ENCODE results near the gene SLC8B1.

The SLC8B1 gene

DNA sequence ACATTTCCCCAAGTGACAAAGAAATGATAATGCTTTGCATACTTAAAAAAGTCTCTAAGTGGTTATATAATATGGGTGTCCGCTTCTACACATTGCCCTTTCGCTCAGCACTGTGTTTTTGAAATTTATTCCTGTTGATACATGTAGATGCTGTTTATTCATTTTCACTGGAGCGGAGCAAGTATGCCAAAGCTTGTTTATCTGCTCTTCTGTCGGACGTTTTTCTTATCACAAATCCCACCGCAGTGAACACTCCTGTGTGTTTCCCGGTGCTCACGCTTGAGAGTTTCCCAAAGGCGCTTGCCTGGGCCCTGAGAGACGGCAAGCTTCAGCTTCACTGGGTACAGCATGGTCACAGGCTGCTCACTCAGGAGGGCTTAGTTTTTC is 63.5 kb downstream of the SLC8B1 start:
- Histone ChIP-seq H3K36me3 (ENCODE audit: insufficient read depth, low read length) (no peaks in the 10 kb centered on the region), H3K4me3 (no peak overlapping the region), H3K27ac (no peak overlapping the region), H3K9me3 (ENCODE audit: low read depth, low read length) (no peaks in the 10 kb centered on the region), H3K9ac (ENCODE audit: insufficient read length) (no peak overlapping the region)
- no peak for DNase-seq (ENCODE audit: low read depth, low spot score)
- no peak for TF ChIP-seq FOXP2 (optimal IDR thresholded peaks at IDR 0.05; ENCODE audit: control extremely low read depth, extremely low read length, insufficient read depth)
- no peak for TF ChIP-seq POLR2AphosphoS5 (IDR thresholded peaks at IDR 0.05; ENCODE audit: borderline replicate concordance, low read depth, low read length)
- no peak for TF ChIP-seq EZH2 (IDR thresholded peaks at IDR 0.05)

DNA sequence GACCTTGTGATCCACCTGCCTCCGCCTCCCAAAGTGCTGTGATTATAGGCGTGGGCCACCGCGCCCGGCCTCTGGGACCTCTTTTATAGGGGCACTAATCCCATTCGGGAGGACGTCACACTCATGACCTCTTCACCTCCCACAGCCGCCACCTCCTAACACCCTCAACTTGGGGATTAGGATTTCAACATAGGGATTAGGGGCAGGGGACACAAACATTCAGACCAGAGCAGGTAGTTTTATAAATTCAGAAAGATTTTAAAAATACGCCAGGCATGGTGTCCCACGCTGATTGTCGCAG is 64.2 kb downstream of the SLC8B1 start:
- TF ChIP-seq FOXP2 (optimal IDR thresholded peaks at IDR 0.05; ENCODE audit: control extremely low read depth, extremely low read length, insufficient read depth), result no peak
- TF ChIP-seq POLR2AphosphoS5 (IDR thresholded peaks at IDR 0.05; ENCODE audit: borderline replicate concordance, low read depth, low read length), result no peak
- TF ChIP-seq EZH2 (IDR thresholded peaks at IDR 0.05), result no peak

DNA sequence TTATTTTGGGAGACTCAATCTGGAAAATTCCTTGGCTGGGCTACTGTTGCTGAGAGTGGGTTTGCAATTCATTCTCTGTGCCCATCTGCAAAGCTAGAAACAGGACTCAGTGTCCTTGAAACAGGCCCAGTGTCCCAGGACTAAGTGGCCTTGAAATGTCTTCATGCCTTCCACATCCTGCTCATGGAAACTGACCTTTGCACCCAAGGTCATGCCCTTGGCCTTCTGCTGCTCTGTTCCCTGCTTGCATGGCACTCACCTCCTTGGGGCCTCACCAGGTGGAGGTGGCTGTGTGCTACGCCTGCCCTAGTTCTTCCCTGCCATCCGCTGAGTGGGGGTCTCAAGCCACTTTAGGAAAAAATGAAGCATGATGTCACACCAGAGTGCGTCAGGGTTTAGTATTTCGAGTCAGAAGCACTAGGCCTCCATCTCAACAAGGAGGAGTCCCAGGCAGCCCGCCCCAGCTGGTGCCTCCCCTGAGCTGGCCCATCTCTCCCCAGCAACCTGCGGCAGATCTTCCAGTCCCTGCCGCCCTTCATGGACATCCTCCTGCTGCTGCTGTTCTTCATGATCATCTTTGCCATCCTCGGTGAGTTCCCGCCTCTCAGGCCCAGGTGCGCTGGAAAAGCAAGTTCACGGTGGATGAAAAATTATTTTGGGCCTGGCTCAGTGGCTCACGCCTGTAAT is 65.5 kb downstream of the SLC8B1 start:
- no peak for TF ChIP-seq FOXP2 (optimal IDR thresholded peaks at IDR 0.05; ENCODE audit: control extremely low read depth, extremely low read length, insufficient read depth)
- no peak for TF ChIP-seq EZH2 (IDR thresholded peaks at IDR 0.05)
- no peak for TF ChIP-seq POLR2AphosphoS5 (IDR thresholded peaks at IDR 0.05; ENCODE audit: borderline replicate concordance, low read depth, low read length)
- H3K36me3 ChIP-seq (ENCODE audit: insufficient read depth, low read length), result no peaks in the 10 kb centered on the region

More for the DNA sequence above, 64.2 kb downstream of the SLC8B1 start:
- no peak for DNase-seq (ENCODE audit: low read depth, low spot score)
- Histone ChIP-seq H3K4me3 (no peak overlapping the region), H3K36me3 (ENCODE audit: insufficient read depth, low read length) (no peaks in the 10 kb centered on the region), H3K9me3 (ENCODE audit: low read depth, low read length) (no peaks in the 10 kb centered on the region), H3K27ac (no peak overlapping the region), H3K9ac (ENCODE audit: insufficient read length) (no peak overlapping the region)

DNA sequence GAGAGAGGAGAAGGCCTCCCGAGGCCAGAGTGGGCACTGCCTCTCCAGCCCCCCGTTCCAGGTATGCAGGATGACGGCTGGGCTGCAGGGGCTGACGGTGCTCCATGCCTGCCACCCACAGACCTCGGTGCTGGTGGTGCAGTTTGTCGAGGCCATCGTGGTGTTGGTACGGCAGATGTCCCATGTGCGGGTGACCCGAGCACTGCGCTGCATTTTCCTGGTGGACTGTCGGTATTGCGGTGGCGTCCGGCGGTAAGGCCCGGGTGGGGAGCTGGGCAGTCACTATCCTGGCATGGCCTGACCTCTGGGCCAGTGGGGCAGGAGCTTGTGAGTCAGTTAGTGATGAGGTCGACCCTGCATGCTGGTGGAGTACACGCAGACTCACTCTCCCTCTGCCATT is 66.3 kb downstream of the SLC8B1 start:
- no peaks in the 10 kb centered on the region for H3K36me3 ChIP-seq (ENCODE audit: insufficient read depth, low read length)
- no peak overlapping the region for H3K4me3 ChIP-seq
- no peak for TF ChIP-seq POLR2AphosphoS5 (IDR thresholded peaks at IDR 0.05; ENCODE audit: borderline replicate concordance, low read depth, low read length)
- no peak for TF ChIP-seq EZH2 (IDR thresholded peaks at IDR 0.05)
- no peak for TF ChIP-seq FOXP2 (optimal IDR thresholded peaks at IDR 0.05; ENCODE audit: control extremely low read depth, extremely low read length, insufficient read depth)
- no peak overlapping the region for H3K9ac ChIP-seq (ENCODE audit: insufficient read length)
- no peak for DNase-seq (ENCODE audit: low read depth, low spot score)
- H3K9me3 ChIP-seq (ENCODE audit: low read depth, low read length), result no peaks in the 10 kb centered on the region
- H3K27ac ChIP-seq, result no peak overlapping the region

More for the DNA sequence above, 65.5 kb downstream of the SLC8B1 start:
- Histone ChIP-seq H3K9me3 (ENCODE audit: low read depth, low read length) (no peaks in the 10 kb centered on the region), H3K4me3 (no peak overlapping the region), H3K27ac (no peak overlapping the region), H3K9ac (ENCODE audit: insufficient read length) (no peak overlapping the region)
- no peak for DNase-seq (ENCODE audit: low read depth, low spot score)

DNA sequence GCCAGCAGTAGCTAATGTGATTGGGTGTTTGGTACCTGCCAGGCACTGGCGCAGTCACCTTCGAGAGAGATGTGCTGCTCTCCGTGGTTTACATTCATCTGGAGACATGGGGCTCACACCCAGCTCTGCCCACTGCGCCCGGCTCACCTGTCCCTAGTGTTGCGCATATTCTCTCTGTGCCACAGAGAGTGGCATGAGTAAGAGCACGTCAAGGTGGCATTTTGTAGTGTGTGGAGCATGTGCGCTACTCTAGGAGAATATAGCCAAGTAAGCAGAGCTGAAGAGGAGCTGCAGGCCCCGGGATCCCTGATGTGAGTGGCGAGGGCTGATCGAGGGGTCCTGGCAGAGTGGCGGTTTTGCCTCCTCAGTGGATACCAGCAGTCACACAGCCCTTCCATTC is 66.8 kb downstream of the SLC8B1 start:
- no peak overlapping the region for H3K9ac ChIP-seq (ENCODE audit: insufficient read length)
- H3K4me3 ChIP-seq, result no peak overlapping the region
- no peak overlapping the region for H3K27ac ChIP-seq
- DNase-seq (ENCODE audit: low read depth, low spot score), result no peak
- H3K36me3 ChIP-seq (ENCODE audit: insufficient read depth, low read length), result no peaks in the 10 kb centered on the region
- no peaks in the 10 kb centered on the region for H3K9me3 ChIP-seq (ENCODE audit: low read depth, low read length)
- no peak for TF ChIP-seq EZH2 (IDR thresholded peaks at IDR 0.05)
- no peak for TF ChIP-seq POLR2AphosphoS5 (IDR thresholded peaks at IDR 0.05; ENCODE audit: borderline replicate concordance, low read depth, low read length)
- no peak for TF ChIP-seq FOXP2 (optimal IDR thresholded peaks at IDR 0.05; ENCODE audit: control extremely low read depth, extremely low read length, insufficient read depth)

DNA sequence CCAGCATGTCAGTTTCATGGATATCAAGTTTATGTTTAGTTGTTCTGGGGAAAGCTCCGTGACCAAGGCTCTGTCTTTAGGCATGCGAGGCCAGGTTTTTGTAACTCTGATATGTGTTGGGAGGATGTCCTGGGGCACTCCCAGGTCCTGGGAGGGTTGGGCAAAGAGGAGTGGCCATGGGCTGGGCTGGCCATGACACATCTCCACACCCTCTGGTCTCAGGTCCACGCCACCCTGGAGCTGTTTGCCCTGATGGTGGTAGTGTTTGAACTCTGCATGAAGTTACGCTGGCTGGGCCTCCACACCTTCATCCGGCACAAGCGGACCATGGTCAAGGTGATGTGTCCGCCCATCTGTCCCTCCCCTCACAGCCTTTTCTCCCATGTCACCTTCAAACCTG is 67.3 kb downstream of the SLC8B1 start:
- DNase-seq (ENCODE audit: low read depth, low spot score), result no peak
- Histone ChIP-seq H3K4me3 (no peak overlapping the region), H3K36me3 (ENCODE audit: insufficient read depth, low read length) (no peaks in the 10 kb centered on the region), H3K9me3 (ENCODE audit: low read depth, low read length) (no peaks in the 10 kb centered on the region), H3K27ac (no peak overlapping the region), H3K9ac (ENCODE audit: insufficient read length) (no peak overlapping the region)
- TF ChIP-seq FOXP2 (optimal IDR thresholded peaks at IDR 0.05; ENCODE audit: control extremely low read depth, extremely low read length, insufficient read depth), result no peak
- no peak for TF ChIP-seq EZH2 (IDR thresholded peaks at IDR 0.05)
- TF ChIP-seq POLR2AphosphoS5 (IDR thresholded peaks at IDR 0.05; ENCODE audit: borderline replicate concordance, low read depth, low read length), result no peak

DNA sequence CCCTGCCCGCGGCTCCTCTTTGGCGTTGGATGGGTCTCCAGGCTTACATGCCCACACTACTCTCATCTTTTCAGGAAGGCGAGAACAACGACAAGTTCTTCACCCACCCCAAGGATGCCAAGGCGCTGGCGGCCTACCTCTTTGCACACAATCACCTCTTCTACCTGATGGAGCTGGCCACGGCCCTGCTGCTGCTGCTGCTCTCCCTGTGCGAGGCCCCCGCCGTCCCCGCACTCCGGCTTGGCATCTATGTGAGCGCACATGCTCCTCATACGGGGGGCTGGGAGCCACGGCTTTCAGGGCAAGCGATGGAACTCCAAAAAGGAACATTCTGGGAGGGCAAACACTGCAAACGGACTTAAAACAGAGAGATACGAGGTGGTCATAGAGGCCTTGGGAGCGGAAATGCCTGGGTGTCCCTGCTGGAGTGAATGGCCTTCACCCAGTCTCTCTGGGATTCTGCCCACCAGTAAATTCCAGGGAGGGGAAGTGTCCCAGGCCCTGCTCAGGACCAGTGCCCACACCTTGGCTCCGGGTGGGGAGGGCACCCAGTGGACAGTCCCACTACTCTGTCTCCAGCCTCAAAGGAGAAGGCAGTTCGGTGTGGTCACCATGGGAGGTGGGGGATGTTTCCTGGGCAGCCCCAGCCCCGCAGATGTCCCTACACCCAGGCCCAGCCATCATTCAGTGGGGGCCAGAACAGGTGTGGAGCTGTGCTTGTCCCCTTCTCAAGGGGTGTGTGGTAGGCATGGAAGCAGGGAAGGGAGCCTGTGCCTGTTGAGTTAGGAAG is 68.6 kb downstream of the SLC8B1 start:
- Histone ChIP-seq H3K36me3 (ENCODE audit: insufficient read depth, low read length) (no peaks in the 10 kb centered on the region), H3K27ac (no peak overlapping the region), H3K9ac (ENCODE audit: insufficient read length) (no peak overlapping the region), H3K9me3 (ENCODE audit: low read depth, low read length) (no peaks in the 10 kb centered on the region), H3K4me3 (no peak overlapping the region)
- no peak for DNase-seq (ENCODE audit: low read depth, low spot score)
- TF ChIP-seq FOXP2 (optimal IDR thresholded peaks at IDR 0.05; ENCODE audit: control extremely low read depth, extremely low read length, insufficient read depth) (no peak), EZH2 (IDR thresholded peaks at IDR 0.05) (no peak), POLR2AphosphoS5 (IDR thresholded peaks at IDR 0.05; ENCODE audit: borderline replicate concordance, low read depth, low read length) (no peak)

DNA sequence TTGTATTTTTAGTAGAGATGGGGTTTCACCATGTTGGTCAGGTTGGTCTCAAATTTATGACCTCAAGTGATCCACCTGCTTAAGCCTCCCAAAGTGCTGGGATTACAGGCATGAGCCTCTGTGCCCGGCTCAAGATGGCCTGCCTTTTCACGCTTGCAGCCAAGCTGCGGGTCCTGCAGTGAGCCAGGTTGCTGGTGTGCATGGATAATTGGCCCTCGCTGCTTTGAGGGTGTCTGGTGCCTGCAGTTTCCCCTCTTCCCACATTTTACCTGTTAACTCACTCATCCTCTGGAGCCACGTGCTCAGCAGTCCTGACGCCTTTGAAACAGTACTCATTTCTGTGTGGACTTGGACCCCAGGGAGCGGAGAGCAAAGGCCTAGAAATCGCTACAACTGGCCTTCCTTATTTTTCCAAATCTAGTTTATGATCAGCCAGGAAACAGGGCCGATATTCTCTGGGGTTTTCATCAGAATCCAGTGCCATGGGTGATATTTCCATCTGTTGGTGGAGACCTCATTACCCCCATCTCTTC is 71.4 kb downstream of the SLC8B1 start:
- H3K4me3 ChIP-seq, result no peak overlapping the region
- no peak overlapping the region for H3K9ac ChIP-seq (ENCODE audit: insufficient read length)
- no peaks in the 10 kb centered on the region for H3K9me3 ChIP-seq (ENCODE audit: low read depth, low read length)
- no peaks in the 10 kb centered on the region for H3K36me3 ChIP-seq (ENCODE audit: insufficient read depth, low read length)
- DNase-seq (ENCODE audit: low read depth, low spot score), result no peak
- TF ChIP-seq EZH2 (IDR thresholded peaks at IDR 0.05) (no peak), POLR2AphosphoS5 (IDR thresholded peaks at IDR 0.05; ENCODE audit: borderline replicate concordance, low read depth, low read length) (no peak), FOXP2 (optimal IDR thresholded peaks at IDR 0.05; ENCODE audit: control extremely low read depth, extremely low read length, insufficient read depth) (no peak)
- no peak overlapping the region for H3K27ac ChIP-seq
